Measurements from ENCODE around the gene USP47. TPM values are rescaled to one million over a fixed set of nuclear protein-coding genes. Genes with fewer than 3 reads are reported as not detected.

USP47 gene
- total RNA-seq, 5 donors from 2014 or later (not counting 1 experiment from before 2014, with no cell fraction given): 49.3 to 77.6 (median 58.6) TPM

DNA sequence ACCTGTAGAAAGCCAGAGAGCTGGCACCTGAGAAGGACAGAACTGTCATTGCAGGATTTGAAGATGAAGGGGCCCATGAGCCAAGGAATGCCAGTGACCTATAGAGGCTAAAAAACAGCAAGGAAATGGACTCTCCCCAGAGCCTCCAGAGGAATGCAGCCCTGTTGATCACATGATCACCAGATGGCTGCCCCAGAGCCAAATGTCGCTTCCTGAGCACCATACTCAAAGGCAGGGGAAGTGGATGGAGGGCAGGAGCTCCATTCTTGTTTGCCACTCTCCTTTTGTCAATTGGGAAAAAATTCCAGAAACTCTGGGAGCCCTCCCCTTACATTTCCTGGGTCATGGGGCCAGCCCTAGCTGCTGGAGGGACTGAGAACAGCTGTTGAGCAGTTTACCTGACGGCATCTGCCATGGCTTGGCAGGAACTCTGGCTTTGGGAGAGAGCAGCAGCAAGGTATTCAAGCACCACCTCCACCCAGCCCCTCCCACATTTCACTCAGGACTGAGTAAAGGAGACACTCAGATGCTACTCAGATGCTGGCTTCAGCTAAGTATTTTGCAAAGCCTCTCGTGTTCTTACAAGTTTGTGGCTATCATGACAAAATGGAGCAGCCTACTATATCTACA is 119.7 kb downstream of the USP47 start:
- ChIA-PET CTCF (interaction anchor here in 1 of 2 donors (0.6 kb wide), 1 partner anchor 126 kb away, joined by 7 read pairs; no protein-coding TSS in a partner anchor), POLR2A (no interaction called here)
- H3K36me3 ChIP-seq (ENCODE audit: control insufficient read depth in 2 of 2, extremely low read depth in 1 of 2, insufficient read depth in 1 of 2, low read length in 1 of 2): peaks cover 0 to 9% of the 10 kb centered on the region in 2 donors
- H3K27ac ChIP-seq (ENCODE audit: low read length): peak overlapping the region; percentile 17
- WGBS (ENCODE audit: insufficient coverage): 100% methylated on average over 1 of the region's 3 CpGs
- peaks cover 0 to 3% of the 10 kb centered on the region in 2 donors for H3K27me3 Mint-ChIP-seq
- no peaks in the 10 kb centered on the region for H3K9me3 Mint-ChIP-seq
- peak overlapping the region in 1 of 3 donors; percentile 52 for H3K4me3 Mint-ChIP-seq
- H3K27ac Mint-ChIP-seq: peak overlapping the region in 1 of 2 donors; percentile 86
- H3K4me1 ChIP-seq (ENCODE audit: control insufficient read depth in 1 of 2, extremely low read depth in 1 of 2, insufficient read depth in 2 of 2, low read length in 2 of 2): peaks cover 15 to 25% of the 10 kb centered on the region in 2 experiments
- DNase-seq: no peak
- peaks cover 0 to 14% of the 10 kb centered on the region in 2 experiments for H3K27me3 ChIP-seq (replicated peaks in 1 of 2; ENCODE audit: control insufficient read depth in 2 of 2, extremely low read depth in 1 of 2, insufficient read depth in 2 of 2, low read length in 1 of 2)
- H3K4me3 ChIP-seq (ENCODE audit: control insufficient read depth in 1 of 2, extremely low read depth in 1 of 2, low read length in 1 of 2): no peak overlapping the region
- H3K9me3 ChIP-seq: no peaks in the 10 kb centered on the region
- peaks cover 35 to 47% (median 41%) of the 10 kb centered on the region in 3 donors for H3K4me1 Mint-ChIP-seq
- no peak for ATAC-seq (replicated peaks in 1 of 4)
- peaks cover 9% of the 10 kb centered on the region for H3K36me3 Mint-ChIP-seq

GRCh38 chr11:11963067-11963466 is 121.3 kb downstream of the USP47 start:
- Histone ChIP-seq H3K27me3 (replicated peaks in 1 of 2; ENCODE audit: control insufficient read depth in 2 of 2, extremely low read depth in 1 of 2, insufficient read depth in 2 of 2, low read length in 1 of 2) (peaks cover 0 to 14% of the 10 kb centered on the region in 2 experiments), H3K27ac (ENCODE audit: low read length) (no peak overlapping the region), H3K36me3 (ENCODE audit: control insufficient read depth in 2 of 2, extremely low read depth in 1 of 2, insufficient read depth in 1 of 2, low read length in 1 of 2) (peaks cover 0 to 5% of the 10 kb centered on the region in 2 donors), H3K4me3 (ENCODE audit: control insufficient read depth in 1 of 2, extremely low read depth in 1 of 2, low read length in 1 of 2) (no peak overlapping the region), H3K9me3 (no peaks in the 10 kb centered on the region), H3K4me1 (ENCODE audit: control insufficient read depth in 1 of 2, extremely low read depth in 1 of 2, insufficient read depth in 2 of 2, low read length in 2 of 2) (peaks cover 15 to 32% of the 10 kb centered on the region in 2 experiments)
- POLR2A ChIA-PET: no interaction called here
- no peak for DNase-seq
- CTCF ChIA-PET: no interaction called here
- peaks cover 37 to 50% (median 45%) of the 10 kb centered on the region in 3 donors for H3K4me1 Mint-ChIP-seq
- ATAC-seq (replicated peaks in 1 of 4): no peak
- peaks cover 6% of the 10 kb centered on the region for H3K36me3 Mint-ChIP-seq
- no peak overlapping the region for H3K4me3 Mint-ChIP-seq
- H3K27me3 Mint-ChIP-seq: peaks cover 0 to 3% of the 10 kb centered on the region in 2 donors
- 89% methylated on average over 7 of the region's 7 CpGs for WGBS (ENCODE audit: insufficient coverage)
- no peak overlapping the region for H3K27ac Mint-ChIP-seq
- no peaks in the 10 kb centered on the region for H3K9me3 Mint-ChIP-seq

DNA sequence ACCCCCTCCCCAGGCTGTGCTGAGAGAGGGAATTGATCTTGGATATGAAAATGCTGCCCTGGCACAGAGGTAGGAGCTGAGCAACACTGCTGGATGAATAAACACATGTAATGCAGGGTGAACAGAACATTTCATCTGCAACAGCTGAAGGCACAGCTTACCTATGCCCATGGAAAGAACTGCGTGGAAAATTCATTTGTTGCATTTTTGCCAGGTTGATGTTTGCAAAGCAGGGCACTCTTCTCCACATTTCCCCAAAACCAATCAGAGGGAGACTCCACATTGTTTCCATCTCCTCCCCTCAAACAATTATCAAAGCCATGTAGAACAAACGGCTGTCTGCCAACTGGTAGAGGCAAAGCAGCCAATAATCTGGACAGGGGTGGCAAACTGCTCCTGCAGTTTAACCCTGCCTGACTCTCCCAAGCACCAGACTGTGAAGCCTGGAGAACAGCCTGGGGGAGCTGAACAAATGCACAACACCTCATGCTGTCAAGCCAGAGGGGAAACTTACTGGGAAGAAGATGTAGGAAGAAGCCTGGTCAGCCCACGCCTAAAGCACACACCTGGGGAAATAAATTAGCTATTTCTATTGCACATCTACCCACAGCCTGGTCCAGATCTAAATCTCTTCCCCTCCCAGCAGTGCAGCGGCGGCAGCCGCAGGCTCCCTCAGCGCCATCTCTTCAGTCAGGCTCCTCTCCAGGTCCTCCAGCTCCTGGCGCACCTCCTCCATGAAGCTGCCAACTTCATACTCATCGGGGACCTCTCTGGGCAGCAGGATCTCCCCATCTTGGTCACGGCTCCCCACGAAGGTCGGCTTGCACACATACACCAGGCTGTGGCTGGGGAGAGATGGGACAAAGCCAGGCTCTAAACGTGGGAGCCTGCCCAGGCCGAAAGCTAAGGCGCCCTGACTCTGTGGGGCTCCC is 122.3 kb downstream of the USP47 start:
- no peaks in the 10 kb centered on the region for H3K36me3 ChIP-seq (ENCODE audit: control insufficient read depth in 2 of 2, extremely low read depth in 1 of 2, insufficient read depth in 1 of 2, low read length in 1 of 2)
- no peak for ATAC-seq (replicated peaks in 1 of 4)
- H3K27me3 ChIP-seq (replicated peaks in 1 of 2; ENCODE audit: control insufficient read depth in 2 of 2, extremely low read depth in 1 of 2, insufficient read depth in 2 of 2, low read length in 1 of 2): peaks cover 0 to 21% of the 10 kb centered on the region in 2 experiments
- Mint-ChIP-seq H3K9me3 (no peaks in the 10 kb centered on the region), H3K4me3 (no peak overlapping the region), H3K27ac (no peak overlapping the region), H3K4me1 (peaks cover 36 to 43% (median 39%) of the 10 kb centered on the region in 3 donors), H3K27me3 (peaks cover 0 to 3% of the 10 kb centered on the region in 2 donors), H3K36me3 (no peaks in the 10 kb centered on the region)
- ChIA-PET CTCF (interaction anchor here in 1 of 2 donors (0.5 kb wide), 1 partner anchor 1032 kb away, joined by 5 read pairs; no protein-coding TSS in a partner anchor), POLR2A (interaction anchor here in 1 of 2 donors (0.7 kb wide), 1 partner anchor 1158 kb away, joined by 4 read pairs; no protein-coding TSS in a partner anchor)
- no peak for DNase-seq
- WGBS (ENCODE audit: insufficient coverage): 93% methylated on average over 9 of the region's 15 CpGs
- H3K27ac ChIP-seq (ENCODE audit: low read length): no peak overlapping the region
- no peaks in the 10 kb centered on the region for H3K9me3 ChIP-seq
- no peak overlapping the region for H3K4me3 ChIP-seq (ENCODE audit: control insufficient read depth in 1 of 2, extremely low read depth in 1 of 2, low read length in 1 of 2)
- H3K4me1 ChIP-seq (ENCODE audit: control insufficient read depth in 1 of 2, extremely low read depth in 1 of 2, insufficient read depth in 2 of 2, low read length in 2 of 2): peaks cover 15 to 32% of the 10 kb centered on the region in 2 experiments

GRCh38 chr11:11964774-11965150 is 123.0 kb downstream of the USP47 start:
- no peak overlapping the region for H3K4me3 Mint-ChIP-seq
- no peaks in the 10 kb centered on the region for H3K9me3 Mint-ChIP-seq
- H3K36me3 Mint-ChIP-seq: no peaks in the 10 kb centered on the region
- peaks cover 0 to 21% of the 10 kb centered on the region in 2 experiments for H3K27me3 ChIP-seq (replicated peaks in 1 of 2; ENCODE audit: control insufficient read depth in 2 of 2, extremely low read depth in 1 of 2, insufficient read depth in 2 of 2, low read length in 1 of 2)
- H3K4me3 ChIP-seq (ENCODE audit: control insufficient read depth in 1 of 2, extremely low read depth in 1 of 2, low read length in 1 of 2): no peak overlapping the region
- no peaks in the 10 kb centered on the region for H3K9me3 ChIP-seq
- 100% methylated on average over 4 of the region's 5 CpGs for WGBS (ENCODE audit: insufficient coverage)
- ChIA-PET CTCF (interaction anchor here (1.3 to 1.4 kb wide), 2 partner anchors 10 to 17 kb away, joined by 3 to 5 read pairs; no protein-coding TSS in a partner anchor), POLR2A (no interaction called here)
- no peak overlapping the region for H3K27ac Mint-ChIP-seq
- H3K4me1 Mint-ChIP-seq: peaks cover 30 to 37% (median 32%) of the 10 kb centered on the region in 3 donors
- no peak for ATAC-seq (replicated peaks in 1 of 4)
- no peak overlapping the region for H3K27ac ChIP-seq (ENCODE audit: low read length)
- no peak for DNase-seq
- no peaks in the 10 kb centered on the region for H3K36me3 ChIP-seq (ENCODE audit: control insufficient read depth in 2 of 2, extremely low read depth in 1 of 2, insufficient read depth in 1 of 2, low read length in 1 of 2)
- peaks cover 0 to 3% of the 10 kb centered on the region in 2 donors for H3K27me3 Mint-ChIP-seq
- peaks cover 15 to 28% of the 10 kb centered on the region in 2 experiments for H3K4me1 ChIP-seq (ENCODE audit: control insufficient read depth in 1 of 2, extremely low read depth in 1 of 2, insufficient read depth in 2 of 2, low read length in 2 of 2)

DNA sequence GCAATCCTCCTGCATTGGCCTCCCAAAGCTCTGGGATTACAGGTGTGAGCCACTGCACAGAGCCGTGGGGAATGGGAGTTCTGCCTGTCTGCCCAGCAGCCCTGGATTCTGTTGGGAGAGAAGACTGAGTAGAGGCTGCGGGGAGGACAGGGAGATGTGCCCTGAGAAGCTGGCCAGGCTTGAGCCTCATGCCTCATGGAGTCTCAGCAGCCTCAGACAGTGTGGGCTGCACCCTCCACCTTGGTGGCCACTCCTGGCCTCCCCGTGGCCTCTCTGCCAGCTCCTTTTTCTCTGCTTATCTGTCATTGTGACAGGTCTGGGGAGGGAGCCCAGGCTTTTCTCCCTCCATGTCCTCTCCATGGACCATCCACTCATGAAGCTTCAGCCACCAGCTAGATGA is 123.4 kb downstream of the USP47 start:
- DNase-seq: no peak
- no peaks in the 10 kb centered on the region for H3K36me3 Mint-ChIP-seq
- ChIA-PET POLR2A (no interaction called here), CTCF (interaction anchor here (1.3 to 1.4 kb wide), 2 partner anchors 10 to 18 kb away, joined by 3 to 5 read pairs; no protein-coding TSS in a partner anchor)
- 86% methylated on average over 2 of the region's 3 CpGs for WGBS (ENCODE audit: insufficient coverage)
- H3K4me1 Mint-ChIP-seq: peaks cover 25 to 33% (median 28%) of the 10 kb centered on the region in 3 donors
- Histone ChIP-seq H3K4me3 (ENCODE audit: control insufficient read depth in 1 of 2, extremely low read depth in 1 of 2, low read length in 1 of 2) (no peak overlapping the region), H3K4me1 (ENCODE audit: control insufficient read depth in 1 of 2, extremely low read depth in 1 of 2, insufficient read depth in 2 of 2, low read length in 2 of 2) (peaks cover 12 to 25% of the 10 kb centered on the region in 2 experiments), H3K27me3 (replicated peaks in 1 of 2; ENCODE audit: control insufficient read depth in 2 of 2, extremely low read depth in 1 of 2, insufficient read depth in 2 of 2, low read length in 1 of 2) (peaks cover 0 to 21% of the 10 kb centered on the region in 2 experiments), H3K9me3 (no peaks in the 10 kb centered on the region), H3K36me3 (ENCODE audit: control insufficient read depth in 2 of 2, extremely low read depth in 1 of 2, insufficient read depth in 1 of 2, low read length in 1 of 2) (no peaks in the 10 kb centered on the region), H3K27ac (ENCODE audit: low read length) (no peak overlapping the region)
- H3K4me3 Mint-ChIP-seq: no peak overlapping the region
- H3K27ac Mint-ChIP-seq: no peak overlapping the region
- no peaks in the 10 kb centered on the region for H3K9me3 Mint-ChIP-seq
- no peak for ATAC-seq (replicated peaks in 1 of 4)
- peaks cover 0 to 3% of the 10 kb centered on the region in 2 donors for H3K27me3 Mint-ChIP-seq
